GM19463 (cell line): ENCODE measurements around the gene COL2A1.

Experiments
- ATAC-seq: cut with Tn5 transposase; IDR thresholded peaks from one replicate; pipeline ENCODE4 v1.9.1; 2021; ENCODE audit warnings: mild to moderate bottlenecking, moderate library complexity; ENCODE audit not compliant: unreplicated experiment

Gene COL2A1

GRCh38 chr12:48015954-48016353, 11.7 kb upstream of the COL2A1 start:
- ATAC-seq, result no peak

- no peak for ATAC-seq
Measured at GRCh38 chr12:48015129-48015528, 10.9 kb upstream of the COL2A1 start.

- no peak for ATAC-seq
Measured at GRCh38 chr12:48013287-48013686, 9.0 kb upstream of the COL2A1 start.

GRCh38 chr12:48012070-48012469, 7.8 kb upstream of the COL2A1 start:
- ATAC-seq, result no peak

GRCh38 chr12:48010366-48010970, 6.2 kb upstream of the COL2A1 start:
- no peak for ATAC-seq

- no peak for ATAC-seq
Measured at GRCh38 chr12:48009471-48009870, 5.2 kb upstream of the COL2A1 start.

- no peak for ATAC-seq
Measured at GRCh38 chr12:48008950-48009349, 4.7 kb upstream of the COL2A1 start.

- ATAC-seq, result no peak
Measured at GRCh38 chr12:48008349-48008748, 4.1 kb upstream of the COL2A1 start.

- ATAC-seq, result no peak
Measured at GRCh38 chr12:48007206-48007605, 2.9 kb upstream of the COL2A1 start.

- ATAC-seq, result no peak
Measured at GRCh38 chr12:48005750-48006021, 1.4 kb upstream of the COL2A1 start.

- ATAC-seq, result no peak
Measured at GRCh38 chr12:48005001-48005749, 899 bp upstream of the COL2A1 start.

- ATAC-seq, result no peak
Measured at GRCh38 chr12:48003226-48004052, 837 bp downstream of the COL2A1 start.

GRCh38 chr12:48002773-48003218, 1.5 kb downstream of the COL2A1 start:
- no peak for ATAC-seq

- no peak for ATAC-seq
Measured at GRCh38 chr12:48002414-48002730, 1.9 kb downstream of the COL2A1 start.

- ATAC-seq, result no peak
Measured at GRCh38 chr12:48001505-48002413, 2.5 kb downstream of the COL2A1 start.

- ATAC-seq, result no peak
Measured at GRCh38 chr12:48000878-48001504, 3.3 kb downstream of the COL2A1 start.

GRCh38 chr12:47999816-48000215, 4.5 kb downstream of the COL2A1 start:
- no peak for ATAC-seq

GRCh38 chr12:47997321-47997720, 7.0 kb downstream of the COL2A1 start:
- ATAC-seq, result no peak

GRCh38 chr12:47995981-47996401, 8.3 kb downstream of the COL2A1 start:
- ATAC-seq, result no peak

GRCh38 chr12:47993491-47993890, 10.8 kb downstream of the COL2A1 start:
- ATAC-seq, result no peak

- ATAC-seq, result no peak
Measured at GRCh38 chr12:47992776-47993175, 11.5 kb downstream of the COL2A1 start.
